PC-9 (cell line): ENCODE data around the gene DNAH9.

ENCODE experiments used
- EZH2 ChIP-seq: fragments of 200-600 bp; sonication (generic); IDR thresholded peaks from 2 replicates; pipeline ENCODE4 v1.8.0; 2017; ENCODE audit warnings: antibody characterized with exemption, low read depth
- TF ChIP-seq, protein P1 (sequence below): fragments of 200-600 bp; sonication (generic); conservative IDR thresholded peaks from 2 replicates; pipeline ENCODE4 v1.6.1; 2017; ENCODE audit warnings: mixed run types, antibody characterized with exemption, mild to moderate bottlenecking, moderate library complexity

DNA sequence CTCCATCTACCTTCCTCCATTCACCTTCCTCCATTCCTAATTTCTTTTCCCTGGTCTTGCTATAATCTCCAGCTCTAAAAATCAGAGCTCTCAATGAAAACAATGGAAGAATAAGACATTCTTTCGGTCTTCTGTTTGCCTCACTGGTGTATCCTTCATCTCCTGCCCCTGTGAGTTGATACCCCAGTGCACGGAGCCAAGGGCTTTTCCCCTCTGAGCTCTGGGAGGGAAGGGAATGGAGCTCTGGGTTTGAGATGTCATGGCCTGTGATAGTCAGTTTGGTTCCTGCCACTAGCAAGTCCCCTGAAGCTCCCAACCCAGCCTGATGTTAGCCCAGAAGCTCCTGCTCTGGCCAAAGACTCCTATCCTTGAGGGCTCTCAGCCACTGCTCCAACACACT is 36.6 kb upstream of the DNAH9 start:
- TF ChIP-seq, protein P1, sequence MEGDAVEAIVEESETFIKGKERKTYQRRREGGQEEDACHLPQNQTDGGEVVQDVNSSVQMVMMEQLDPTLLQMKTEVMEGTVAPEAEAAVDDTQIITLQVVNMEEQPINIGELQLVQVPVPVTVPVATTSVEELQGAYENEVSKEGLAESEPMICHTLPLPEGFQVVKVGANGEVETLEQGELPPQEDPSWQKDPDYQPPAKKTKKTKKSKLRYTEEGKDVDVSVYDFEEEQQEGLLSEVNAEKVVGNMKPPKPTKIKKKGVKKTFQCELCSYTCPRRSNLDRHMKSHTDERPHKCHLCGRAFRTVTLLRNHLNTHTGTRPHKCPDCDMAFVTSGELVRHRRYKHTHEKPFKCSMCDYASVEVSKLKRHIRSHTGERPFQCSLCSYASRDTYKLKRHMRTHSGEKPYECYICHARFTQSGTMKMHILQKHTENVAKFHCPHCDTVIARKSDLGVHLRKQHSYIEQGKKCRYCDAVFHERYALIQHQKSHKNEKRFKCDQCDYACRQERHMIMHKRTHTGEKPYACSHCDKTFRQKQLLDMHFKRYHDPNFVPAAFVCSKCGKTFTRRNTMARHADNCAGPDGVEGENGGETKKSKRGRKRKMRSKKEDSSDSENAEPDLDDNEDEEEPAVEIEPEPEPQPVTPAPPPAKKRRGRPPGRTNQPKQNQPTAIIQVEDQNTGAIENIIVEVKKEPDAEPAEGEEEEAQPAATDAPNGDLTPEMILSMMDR = no peak
- TF ChIP-seq EZH2 = no peak
